Activated CD8-positive, alpha-beta memory T cell treated with anti-CD3 and anti-CD28 coated beads for 1 hour (primary cell): ENCODE data around the gene TNK2.
A peak's percentile ranks its signal among the peaks of the same experiment; 100 is the strongest.
"Not testable (repeated sequence)": the region's sequence is repeated elsewhere in the genome, so short reads cannot be mapped to it uniquely, and the experiment has no call there.

Experiments used
- DNase-seq, 2 donors: peaks; one replicate each; pipeline ENCODE4 v3.0.0-alpha.2; 2020; ENCODE audit warnings: low read depth in 1 of 2; ENCODE audit errors: extremely low read depth in 1 of 2

The TNK2 gene

DNA sequence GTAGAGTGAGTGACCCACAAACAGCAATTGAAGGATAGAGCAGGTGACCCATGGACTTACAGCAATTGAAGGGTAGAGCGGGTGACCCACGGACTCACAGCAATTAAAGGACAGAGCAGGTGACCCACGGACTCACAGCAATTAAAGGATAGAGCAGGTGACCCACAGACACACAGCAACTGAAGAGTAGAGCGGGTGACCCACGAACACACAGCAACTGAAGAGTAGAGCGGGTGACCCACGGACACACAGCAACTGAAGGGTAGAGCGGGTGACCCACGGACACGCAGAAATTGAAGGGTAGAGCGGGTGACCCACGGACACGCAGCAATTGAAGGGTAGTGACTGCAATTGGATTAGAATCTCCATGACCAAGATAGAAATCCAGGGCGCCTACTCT lies 9.8 kb upstream of the TNK2 start:
- no peak for DNase-seq

DNA sequence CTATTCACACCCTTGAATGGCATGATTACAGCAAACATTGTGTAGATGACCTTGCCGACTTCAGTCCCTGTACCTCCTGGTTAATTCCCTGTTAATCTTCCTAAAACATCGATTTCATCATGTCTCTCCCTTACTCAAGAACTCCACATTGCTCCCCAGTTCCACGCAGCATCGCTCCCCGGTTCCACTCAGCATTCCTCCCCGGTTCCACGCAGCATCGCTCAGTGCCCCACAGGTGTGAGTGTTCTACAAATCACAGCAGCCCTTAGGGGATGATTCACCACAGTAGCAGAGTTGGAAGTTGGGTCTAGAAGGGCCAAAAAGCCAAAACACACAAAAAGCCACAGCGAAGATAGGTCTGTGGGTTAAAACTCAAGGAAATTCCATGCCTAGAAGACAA lies 8.6 kb upstream of the TNK2 start:
- DNase-seq = no peak

DNA sequence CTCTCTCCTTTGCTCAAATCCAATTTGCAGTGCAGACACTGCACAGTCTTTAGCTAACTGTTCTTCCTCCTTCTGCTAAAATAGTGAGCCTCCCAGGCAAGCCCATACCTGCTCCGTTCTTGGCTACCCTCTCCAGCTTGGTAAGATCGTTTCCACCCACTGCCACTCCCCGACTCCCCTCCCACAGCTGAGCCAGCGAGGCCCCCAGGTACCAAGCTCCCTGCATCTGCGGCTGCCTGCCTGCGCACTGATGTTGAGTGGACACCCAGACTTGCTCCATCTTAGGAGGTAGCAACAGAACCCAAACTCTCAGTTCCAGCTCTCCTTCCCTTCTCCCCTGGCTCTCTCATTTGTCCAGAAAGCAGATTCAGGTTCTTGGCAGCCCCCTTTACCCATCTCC lies 7.9 kb upstream of the TNK2 start:
- DNase-seq = no peak

DNA sequence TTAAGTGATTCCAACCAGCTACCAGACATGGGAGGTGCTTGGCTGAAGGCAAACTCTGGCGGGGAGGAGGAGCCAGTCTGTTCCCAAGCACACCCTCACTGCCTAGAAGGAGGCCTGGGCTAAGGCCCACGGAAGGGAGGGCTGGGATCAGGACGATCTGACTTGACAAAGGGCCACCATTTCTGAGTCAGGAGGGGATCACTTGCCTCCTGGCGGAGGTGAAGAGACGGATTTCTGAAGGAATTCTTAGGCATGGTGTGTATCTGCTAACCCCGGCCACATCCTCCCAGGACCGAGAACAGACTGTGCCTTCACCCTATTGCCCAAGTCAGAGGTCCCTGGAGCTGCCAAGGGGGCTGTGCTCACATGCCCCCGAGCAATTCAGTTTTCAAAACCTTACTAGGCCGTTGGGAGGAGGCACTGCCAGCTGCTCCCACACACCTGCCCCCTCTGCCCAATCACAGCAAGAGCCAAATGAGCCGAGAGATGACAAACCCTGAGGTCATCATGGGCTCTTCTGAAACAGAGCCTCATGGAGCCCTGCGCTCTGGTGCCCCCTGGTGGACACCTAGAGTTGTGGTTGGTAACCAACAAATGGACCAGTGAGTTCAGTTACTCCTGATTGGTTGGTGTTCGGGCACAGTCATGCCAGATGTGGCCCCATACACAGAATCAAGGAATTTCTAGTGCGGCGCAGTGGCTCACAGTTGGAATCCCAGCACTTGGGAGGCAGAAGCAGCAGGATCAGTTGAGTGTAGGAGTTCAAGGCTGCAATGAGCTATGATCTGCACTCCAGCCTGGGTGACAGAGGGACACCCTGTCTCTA lies 6.5 kb upstream of the TNK2 start:
- DNase-seq = peak; percentile 88 to 91

DNA sequence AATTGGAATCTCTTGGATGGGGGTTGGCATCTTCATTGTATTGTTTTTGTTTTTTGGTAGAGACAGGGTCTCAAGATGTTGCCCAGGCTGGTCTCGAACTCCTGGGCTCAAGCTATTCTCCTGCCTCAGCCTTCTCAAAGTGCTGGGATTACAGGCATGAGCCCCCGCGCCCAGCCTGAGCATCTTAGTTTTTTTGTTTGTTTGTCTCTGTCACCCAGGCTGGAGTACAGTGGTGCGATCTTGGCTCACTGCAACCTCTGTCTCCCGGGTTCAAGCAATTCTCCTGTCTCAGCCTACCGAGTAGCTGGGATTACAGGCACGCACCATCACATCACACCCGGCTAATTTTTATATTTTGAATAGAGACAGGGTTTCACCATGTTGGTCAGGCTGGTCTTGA lies 5.8 kb upstream of the TNK2 start:
- DNase-seq = not testable (repeated sequence)

DNA sequence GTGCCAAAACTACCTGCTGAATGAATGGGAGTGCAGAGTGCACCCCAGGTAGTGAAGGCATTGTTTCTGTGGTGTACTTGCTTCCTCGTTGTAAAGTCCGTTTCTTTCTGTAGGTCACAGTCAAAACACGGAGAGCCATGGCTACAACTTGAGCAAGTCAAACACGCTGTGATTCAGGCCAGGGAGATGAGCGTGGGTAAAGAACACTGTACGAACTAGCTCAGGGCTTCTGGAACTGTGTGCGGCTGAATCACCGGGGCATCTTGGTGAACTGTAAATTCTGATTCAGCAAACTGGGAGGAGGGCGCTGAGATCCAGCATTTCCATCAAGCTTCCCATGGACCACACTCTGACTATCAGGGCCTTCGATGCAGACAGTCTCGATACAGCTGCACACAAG lies 5.0 kb upstream of the TNK2 start:
- no peak for DNase-seq

DNA sequence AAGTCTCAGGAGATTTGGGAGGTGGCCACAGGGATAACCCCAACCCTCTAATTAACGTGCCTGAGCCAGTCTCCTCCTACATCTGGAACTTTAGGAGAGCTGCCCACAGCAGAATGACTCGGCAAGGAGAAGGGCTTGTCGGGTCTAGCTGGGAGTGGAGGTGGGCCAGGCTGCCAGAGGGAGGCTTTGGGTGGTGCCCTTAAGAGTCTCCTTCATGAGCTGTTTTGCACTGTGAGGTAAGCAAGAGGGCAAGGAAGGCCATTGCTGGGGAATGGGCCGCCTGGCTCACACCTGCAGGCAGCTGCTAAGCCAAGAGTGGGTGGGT lies 3.6 kb upstream of the TNK2 start:
- no peak for DNase-seq

DNA sequence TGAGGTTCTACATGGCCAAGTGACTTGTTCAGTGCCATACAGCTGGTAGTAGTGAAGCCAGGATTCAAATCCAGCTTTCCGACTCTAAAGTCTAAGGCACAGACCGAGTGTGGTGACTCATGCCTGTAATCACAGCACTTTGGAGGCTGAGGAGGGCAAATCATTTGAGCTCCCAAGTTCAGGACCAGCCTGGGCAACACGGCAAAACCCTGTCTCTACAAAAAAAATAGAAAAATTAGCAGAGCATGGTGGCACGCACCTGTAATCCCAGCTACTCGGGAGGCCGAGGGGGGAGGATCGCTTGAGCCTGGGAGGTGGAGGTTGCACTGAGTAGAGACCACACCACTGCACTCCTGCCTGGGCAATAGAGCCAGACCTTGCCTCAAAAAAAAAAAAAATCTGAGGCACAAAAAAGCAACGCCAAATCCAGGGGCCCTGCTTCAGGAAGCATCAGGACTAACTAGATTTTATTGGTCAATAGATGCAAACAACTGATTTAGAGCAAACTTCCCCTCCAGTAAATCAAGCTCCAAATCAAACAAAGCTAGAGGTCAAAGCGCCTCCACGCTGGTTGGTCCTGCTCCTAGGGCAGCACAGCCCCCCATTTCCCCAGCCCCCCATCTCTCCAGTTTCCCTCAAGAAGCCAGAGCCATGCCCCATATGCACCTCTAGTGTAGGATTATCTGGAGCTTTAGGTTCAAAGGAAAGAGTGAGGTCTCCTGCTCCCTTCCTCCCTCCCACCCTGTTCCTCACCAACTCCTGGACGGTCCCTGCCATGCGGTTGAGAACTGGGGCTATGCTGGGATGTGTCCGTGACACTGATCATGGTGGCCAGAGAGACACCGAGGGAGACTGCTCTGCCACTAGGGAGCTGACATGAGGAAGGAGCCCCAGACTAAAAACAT lies 2.9 kb upstream of the TNK2 start:
- DNase-seq = no peak

DNA sequence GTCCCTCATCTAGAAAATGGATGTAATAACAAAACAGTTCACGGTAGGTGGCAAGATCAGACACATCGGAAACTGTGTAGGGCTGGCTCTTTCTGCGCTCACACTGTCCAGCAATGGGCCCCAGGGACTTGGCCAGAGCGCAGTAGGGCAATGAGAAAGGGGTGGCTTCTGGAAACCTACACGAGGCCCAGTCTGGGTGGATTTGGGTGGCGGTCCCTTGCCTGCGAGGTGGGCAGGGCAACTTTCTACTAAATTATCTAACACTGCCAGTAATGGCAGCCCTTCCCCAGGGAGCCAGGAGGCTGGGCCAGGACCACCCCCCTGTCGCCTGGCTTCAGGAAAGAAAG lies 2.1 kb upstream of the TNK2 start:
- no peak for DNase-seq

DNA sequence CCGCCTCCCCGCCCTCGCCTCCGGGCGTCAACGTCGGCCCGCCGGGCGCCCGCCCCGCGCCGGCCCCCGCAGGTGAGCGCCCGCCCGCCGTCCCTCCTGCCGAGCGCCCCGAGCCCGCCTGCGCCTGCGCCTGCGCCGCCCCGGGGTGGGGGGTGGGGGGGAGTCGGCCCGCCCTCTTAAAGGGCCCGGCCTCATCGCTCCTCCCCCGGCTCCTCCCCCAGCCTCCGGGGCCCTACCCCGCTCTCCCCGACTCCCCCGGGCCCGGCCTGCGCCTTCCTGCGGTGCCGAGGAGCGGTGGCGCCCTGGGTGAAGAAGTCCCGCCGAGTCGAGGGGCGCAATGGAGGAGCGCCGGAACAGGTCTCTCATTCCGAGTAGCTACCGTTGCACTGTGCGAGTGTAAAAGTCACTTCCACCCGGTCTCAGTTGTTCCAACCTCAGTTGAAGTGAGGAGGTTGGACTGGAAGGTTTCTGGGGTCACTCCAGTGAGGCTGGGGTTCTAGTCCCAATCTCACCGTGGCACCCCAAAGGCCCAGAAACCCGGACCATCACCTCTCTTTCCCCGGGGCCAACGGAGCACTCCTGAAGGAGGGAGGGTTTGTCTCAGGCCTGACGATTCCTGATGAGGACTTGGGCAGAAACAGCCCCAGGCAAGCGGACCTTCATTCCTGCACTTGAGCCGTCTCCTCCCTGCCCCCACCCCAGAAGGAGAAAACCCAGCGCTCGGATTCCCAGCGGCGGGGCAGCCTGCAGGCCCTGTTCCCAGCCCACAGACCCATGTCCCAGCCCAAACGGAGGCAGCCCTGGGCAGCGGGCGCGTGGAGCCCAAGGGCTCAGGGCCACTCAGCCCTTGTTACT lies 1.5 kb upstream of the TNK2 start:
- peak; percentile 69 to 85 for DNase-seq

DNA sequence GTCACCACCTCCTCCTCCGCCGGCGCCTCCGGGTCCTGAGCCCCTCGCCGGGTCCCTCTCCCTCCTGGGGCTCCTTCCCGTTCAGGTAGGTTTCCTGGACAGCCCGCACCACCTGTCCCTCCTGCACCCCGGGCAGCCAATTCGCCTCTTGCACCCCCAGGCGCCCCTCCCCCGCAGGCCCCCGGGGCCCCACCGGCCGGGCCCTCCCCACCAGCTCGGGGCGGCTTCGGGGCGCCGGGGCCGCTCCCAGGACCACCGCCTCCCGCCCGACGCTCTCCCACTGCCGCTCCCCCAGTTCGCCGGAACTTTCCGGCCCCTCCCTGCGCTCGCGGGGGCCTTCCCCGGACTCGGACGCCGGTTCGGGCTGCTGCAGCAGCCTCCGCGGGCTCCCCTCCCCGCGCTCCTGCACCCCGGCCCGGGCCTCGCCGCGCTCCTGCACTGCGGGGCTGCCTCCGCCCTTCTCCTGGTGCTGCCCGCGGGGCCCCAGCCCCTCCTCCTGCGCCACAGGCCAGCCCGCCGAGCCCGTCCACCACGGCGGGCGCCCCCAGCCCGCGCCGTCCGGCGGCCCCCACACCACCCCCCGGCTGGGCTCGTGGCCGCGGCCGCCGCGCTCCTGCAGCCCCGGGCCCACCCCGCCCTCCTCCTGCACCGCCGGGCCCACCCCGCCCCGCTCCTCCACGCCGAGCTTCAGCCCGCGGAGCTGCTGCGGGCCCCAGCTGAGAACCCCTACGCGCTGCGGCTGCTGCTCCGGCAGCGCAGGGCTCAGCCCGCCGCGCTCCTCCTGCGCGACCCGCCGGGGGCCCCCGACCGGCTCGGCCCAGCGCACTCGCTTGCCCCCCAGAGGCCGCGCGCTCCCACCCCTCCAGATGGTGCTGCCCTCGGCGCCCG lies 587 bp upstream of the TNK2 start:
- peak in 1 of 2 donors; percentile 15 for DNase-seq

DNA sequence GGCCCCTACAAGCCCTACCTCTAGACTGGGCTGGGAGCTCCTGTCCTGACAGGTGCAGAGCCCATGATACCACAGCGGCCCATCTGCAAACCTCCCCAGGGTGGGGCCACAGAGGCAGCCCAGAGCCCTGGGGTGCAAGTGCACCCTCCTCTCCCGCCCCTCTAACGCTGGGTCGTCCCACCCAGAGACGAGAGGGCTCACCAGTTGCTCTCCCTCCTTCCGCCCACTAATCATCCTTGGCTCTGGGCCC lies 742 bp downstream of the TNK2 start:
- DNase-seq = no peak

DNA sequence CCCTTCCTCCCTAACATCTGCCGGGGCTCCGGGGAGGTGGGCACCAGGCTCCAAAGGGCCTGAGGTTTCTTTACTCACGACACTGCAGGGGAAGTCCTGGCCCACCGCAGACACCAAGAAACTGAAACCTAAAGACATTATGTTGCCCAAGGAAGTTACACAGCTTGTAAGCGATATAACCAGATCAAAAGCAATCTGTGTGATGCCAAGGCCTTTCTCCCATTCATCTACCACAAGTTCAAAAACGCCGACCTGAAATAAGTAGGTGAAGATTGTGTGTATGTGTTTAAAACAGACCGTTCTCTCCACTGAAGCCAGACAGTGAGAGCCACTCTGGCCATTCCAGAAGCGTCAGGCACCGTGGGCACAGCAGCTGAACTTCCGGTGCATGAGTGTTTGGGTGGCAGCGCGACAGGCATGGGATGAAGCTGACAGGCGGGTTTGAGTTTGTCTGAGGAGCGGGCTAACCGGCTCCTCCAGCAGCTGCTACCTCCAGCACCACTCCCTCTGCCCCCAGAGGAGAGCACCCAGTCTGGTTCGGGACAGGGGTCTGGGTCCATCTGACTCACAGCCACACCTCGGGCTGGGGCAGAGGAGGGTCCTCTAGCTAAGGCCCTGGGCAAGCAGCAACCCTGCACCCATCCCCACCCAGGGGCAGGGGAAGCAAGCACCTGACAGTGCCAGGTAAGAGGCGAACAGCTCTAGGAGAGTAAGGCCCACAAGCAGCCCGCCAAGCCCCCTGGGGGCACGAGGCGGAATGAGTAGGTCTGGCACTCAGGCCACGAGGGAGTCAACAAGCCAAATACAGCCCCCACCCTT lies 1.3 kb downstream of the TNK2 start:
- peak; percentile 52 to 55 for DNase-seq

DNA sequence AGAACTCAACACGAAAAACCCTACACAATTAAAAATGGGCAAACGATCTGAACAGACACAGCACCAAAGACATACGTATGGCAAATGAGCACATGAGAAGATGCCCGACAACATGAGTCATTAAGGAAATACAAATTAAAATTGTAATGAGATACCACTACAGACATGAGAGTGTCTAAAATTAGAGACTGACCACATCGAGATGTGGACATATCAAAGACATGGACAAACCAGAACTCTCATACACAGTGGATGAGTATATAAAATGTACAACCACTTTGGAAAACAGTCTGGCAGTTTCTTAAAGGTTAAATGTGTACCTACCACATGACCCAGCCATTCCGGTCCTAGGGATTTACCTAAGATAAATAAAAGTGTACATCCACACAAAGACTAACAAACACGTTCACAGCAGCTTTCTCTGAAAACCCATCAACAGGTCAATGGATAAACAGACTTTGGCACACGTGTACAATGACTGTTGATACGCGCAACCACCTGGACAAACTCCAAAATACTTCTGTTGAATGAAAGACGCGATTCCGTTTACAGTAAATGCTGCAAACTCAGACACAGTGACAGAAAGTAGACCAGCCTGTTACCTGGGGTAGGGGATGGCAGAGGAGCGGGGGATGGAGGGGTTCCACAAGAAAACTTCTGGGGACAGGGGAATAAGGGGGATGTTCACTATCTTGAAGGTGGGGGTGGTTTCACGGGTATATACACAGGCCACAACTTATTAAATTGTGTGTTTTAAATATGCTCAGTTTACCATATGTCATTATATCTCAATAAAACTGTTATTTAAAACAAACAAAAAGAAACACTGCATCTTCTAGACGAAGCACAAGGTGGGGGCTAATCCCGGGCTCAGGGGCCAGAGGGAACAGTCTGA lies 2.1 kb downstream of the TNK2 start:
- DNase-seq = no peak

DNA sequence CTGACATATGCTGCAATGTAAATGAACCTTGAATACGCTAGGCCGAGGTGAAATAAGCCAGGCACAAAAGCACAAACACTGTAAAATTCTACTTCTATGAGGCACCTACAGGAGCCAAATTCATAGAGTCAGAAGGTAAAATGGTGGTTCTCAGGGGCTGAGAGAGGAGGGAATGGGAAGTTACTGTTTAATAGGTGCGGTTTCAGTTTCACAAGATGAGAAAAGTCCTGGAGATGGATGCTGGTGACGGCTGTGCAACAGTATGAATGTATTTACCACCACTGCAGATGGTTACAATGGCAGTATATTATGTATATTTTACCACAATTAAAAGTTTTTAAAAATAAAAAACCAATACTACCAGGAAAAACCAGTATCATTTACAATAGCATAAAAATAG lies 4.0 kb downstream of the TNK2 start:
- DNase-seq = no peak

DNA sequence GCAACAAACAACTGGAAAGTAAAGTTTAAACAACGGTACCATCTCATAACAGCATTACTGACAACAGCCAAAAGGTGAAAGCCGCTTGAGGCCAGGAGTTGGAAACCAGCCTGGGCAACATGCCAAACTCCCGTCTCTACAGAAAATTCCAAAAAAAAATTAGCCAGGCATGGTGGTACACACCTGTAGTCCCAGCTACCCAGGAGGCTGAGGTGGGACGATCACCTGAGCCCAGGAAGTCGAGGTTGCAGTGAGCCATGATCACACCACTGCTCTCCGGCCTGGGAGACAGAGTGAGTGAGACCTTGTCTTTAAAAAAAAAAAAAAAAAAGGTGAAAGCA lies 4.4 kb downstream of the TNK2 start:
- DNase-seq = no peak

DNA sequence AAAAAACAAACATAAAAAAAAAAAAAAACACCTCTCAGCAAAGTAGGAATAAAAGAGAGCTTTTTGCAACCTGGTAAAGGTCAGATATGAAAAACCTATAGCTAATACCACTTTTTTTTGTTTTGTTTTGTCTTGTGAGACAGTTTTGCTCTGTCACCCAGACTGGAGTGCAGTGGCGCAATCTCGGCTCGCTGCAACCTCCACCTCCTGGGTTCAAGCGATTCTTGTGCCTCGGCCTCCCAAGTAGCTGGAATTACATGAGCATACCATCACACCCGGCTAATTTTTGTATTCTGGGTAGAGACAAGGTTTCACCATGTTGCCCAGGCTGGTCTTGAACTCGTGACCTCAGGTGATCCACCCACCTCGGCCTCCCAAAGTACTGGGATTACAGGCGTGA lies 5.7 kb downstream of the TNK2 start:
- not testable (repeated sequence) for DNase-seq

DNA sequence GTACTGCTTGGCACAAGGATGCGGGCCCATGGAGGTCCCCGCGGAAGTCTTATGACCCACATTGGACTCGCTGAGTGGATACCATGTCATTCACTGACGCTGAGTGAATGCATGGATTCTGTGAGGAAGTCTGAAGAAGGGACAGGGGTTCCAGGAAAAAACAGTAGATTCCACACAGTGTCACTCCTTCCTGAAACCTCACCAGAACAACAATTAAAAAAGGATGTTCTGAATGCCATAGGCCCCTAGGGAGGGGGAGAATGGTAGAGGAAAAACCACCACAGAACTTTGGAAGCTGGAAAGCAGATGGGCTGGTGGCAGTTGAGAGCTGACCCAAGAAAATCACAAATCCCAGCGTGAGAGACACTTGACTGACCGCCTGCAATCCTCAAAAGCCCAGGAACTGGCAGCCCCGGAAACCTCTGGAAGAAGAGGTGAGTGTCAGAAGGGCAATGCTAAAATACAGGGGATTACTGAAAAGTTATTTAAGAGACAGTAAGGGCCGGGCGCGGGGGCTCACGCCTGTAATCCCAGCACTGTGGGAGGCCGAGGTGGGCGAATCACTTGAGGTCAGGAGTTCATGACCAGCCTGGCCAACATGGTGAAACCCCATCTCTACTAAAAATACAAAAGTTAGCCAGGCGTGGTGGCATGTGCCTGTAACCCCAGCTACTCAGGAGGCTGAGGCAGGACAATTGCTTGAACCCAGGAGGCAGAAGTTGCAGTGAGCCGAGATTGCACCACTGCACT lies 6.3 kb downstream of the TNK2 start:
- DNase-seq = not testable (repeated sequence)
